Liver (tissue), 9 donors: ENCODE measurements around the gene UBE2U. TPM values are rescaled to one million over a fixed set of nuclear protein-coding genes. Genes with fewer than 3 reads are reported as not detected.

ENCODE experiments used
- DNase-seq: peaks from one replicate; pipeline ENCODE4 v3.0.0-alpha.2; 2017; ENCODE audit warnings: low spot score
- H3K27ac ChIP-seq, 2 donors: one replicate each; pipeline ENCODE4 v1.7.0; 2013; ENCODE audit warnings: inconsistent platforms in 2 of 2, low read length in 2 of 2, control low read depth in 1 of 2, low read depth in 1 of 2, mild to moderate bottlenecking in 1 of 2
- H3K27me3 ChIP-seq, 4 donors: one replicate each; pipeline versions ENCODE4 v1.6.1 to v1.7.0; 2013; ENCODE audit warnings: low read length in 3 of 4, inconsistent platforms in 1 of 4, mild to moderate bottlenecking in 1 of 4, moderate library complexity in 1 of 4; ENCODE audit not compliant: control insufficient read depth in 4 of 4, insufficient read depth in 4 of 4
- H3K36me3 ChIP-seq, 4 donors: one replicate each; pipeline versions ENCODE4 v1.6.1 to v1.7.0; 2013; ENCODE audit warnings: low read length in 3 of 4, mild to moderate bottlenecking in 3 of 4, low read depth in 1 of 4, moderate library complexity in 1 of 4; ENCODE audit not compliant: control insufficient read depth in 4 of 4, insufficient read depth in 3 of 4
- H3K4me1 ChIP-seq, 4 donors: one replicate each; pipeline versions ENCODE4 v1.6.1 to v1.7.0; 2013; ENCODE audit warnings: low read length in 3 of 4, mild to moderate bottlenecking in 3 of 4, moderate library complexity in 1 of 4; ENCODE audit not compliant: control insufficient read depth in 4 of 4, insufficient read depth in 4 of 4
- H3K4me3 ChIP-seq, 3 donors: one replicate each; pipeline versions ENCODE4 v1.6.1 to v1.7.0; 2013; ENCODE audit warnings: low read length in 3 of 3, control low read depth in 1 of 3, low read depth in 1 of 3, mild to moderate bottlenecking in 1 of 3
- H3K9ac ChIP-seq, 2 donors: one replicate each; pipeline ENCODE4 v1.7.0; 2013; ENCODE audit warnings: low read length in 2 of 2, mild to moderate bottlenecking in 2 of 2, moderate library complexity in 2 of 2, control low read depth in 1 of 2, low read depth in 1 of 2
- H3K9me3 ChIP-seq, 4 donors: one replicate each; pipeline versions ENCODE4 v1.6.1 to v1.7.0; 2013; ENCODE audit warnings: low read length in 3 of 4; ENCODE audit not compliant: control insufficient read depth in 4 of 4
- ATF3 ChIP-seq: IDR thresholded peaks from 2 replicates; pipeline ENCODE4 v1.6.1; 2016; ENCODE audit warnings: antibody characterized with exemption
- EGR1 ChIP-seq, 2 donors: IDR thresholded peaks; 2 replicates each; pipeline ENCODE4 v1.6.1; 2016 to 2018; ENCODE audit warnings: antibody characterized with exemption in 2 of 2, low read depth in 2 of 2
- FOXA2 ChIP-seq: IDR thresholded peaks from 2 replicates; pipeline ENCODE4 v1.6.1; 2016; ENCODE audit warnings: antibody characterized with exemption
- GABPA ChIP-seq, 2 donors: IDR thresholded peaks in 1 of 2; conservative IDR thresholded peaks in 1 of 2; 2 replicates each; pipeline ENCODE4 v1.6.1; 2016; ENCODE audit warnings: antibody characterized with exemption in 2 of 2, mild to moderate bottlenecking in 1 of 2, moderate library complexity in 1 of 2
- HNF4A ChIP-seq, 2 donors: conservative IDR thresholded peaks; 2 replicates each; pipeline ENCODE4 v1.6.1; 2016; ENCODE audit warnings: antibody characterized with exemption in 2 of 2, mild to moderate bottlenecking in 2 of 2
- HNF4G ChIP-seq: IDR thresholded peaks from 2 replicates; pipeline ENCODE4 v1.6.1; 2016; ENCODE audit warnings: antibody characterized with exemption
- NR2F2 ChIP-seq: IDR thresholded peaks from 2 replicates; pipeline ENCODE4 v1.6.1; 2016; ENCODE audit warnings: antibody characterized with exemption
- RAD21 ChIP-seq, 2 donors: IDR thresholded peaks; 2 replicates each; pipeline ENCODE4 v1.6.1; 2016; ENCODE audit warnings: antibody characterized with exemption in 2 of 2, mild to moderate bottlenecking in 2 of 2
- RXRA ChIP-seq, 2 donors: IDR thresholded peaks; 2 replicates each; pipeline ENCODE4 v1.6.1; 2017 to 2018; ENCODE audit warnings: antibody characterized with exemption in 2 of 2, mild to moderate bottlenecking in 1 of 2
- SP1 ChIP-seq: IDR thresholded peaks from 2 replicates; pipeline ENCODE4 v1.6.1; 2018; ENCODE audit warnings: antibody characterized with exemption, mild to moderate bottlenecking
- YY1 ChIP-seq: IDR thresholded peaks from 2 replicates; pipeline ENCODE4 v1.6.1; 2016; ENCODE audit warnings: antibody characterized with exemption, mild to moderate bottlenecking
- ZBTB33 ChIP-seq: IDR thresholded peaks from 2 replicates; pipeline ENCODE4 v1.6.1; 2016; ENCODE audit warnings: antibody characterized with exemption
- WGBS: extraction: QIAGEN DNeasy Blood & Tissue Kit; methylation state at CpG from one replicate; pipeline ENCODE4 v1.1.7; 2013; 5-methylcytosine and 5-hydroxymethylcytosine counted together
- polyA plus RNA-seq, 2 donors: library from polyadenylated mRNA; stranded (reverse) in 1 of 2; unstranded in 1 of 2; fragments of 200-250 nt in 1 of 2; fragments of >200 nt in 1 of 2; fragmentation: Nextera tagmentation in 1 of 2; extraction: Ambion mirVana in 1 of 2; gene quantifications; one replicate each; pipeline versions ENCODE4 v1.2.1 to v1.2.3, GENCODE V29; 2013 to 2015
- total RNA-seq, 2 donors: library from RNA; depleted of rRNA; stranded (reverse); fragments of >200 nt; gene quantifications; one replicate each; pipeline ENCODE4 v1.2.3, GENCODE V29; 2014
- TF ChIP-seq, protein P1 (sequence below): IDR thresholded peaks from 2 replicates; pipeline ENCODE4 v1.6.1; 2016; ENCODE audit warnings: antibody characterized with exemption
- TF ChIP-seq, protein P2 (sequence below): IDR thresholded peaks from 2 replicates; pipeline ENCODE4 v1.6.1; 2016; ENCODE audit warnings: antibody characterized with exemption, mild to moderate bottlenecking
- donor health status: healthy.
- donor health status: healthy.
- donor health status: healthy.
- donor health status: healthy.
- donor health status: healthy.

Gene UBE2U
- total and polyA plus RNA-seq, 4 donors = not detected

DNA sequence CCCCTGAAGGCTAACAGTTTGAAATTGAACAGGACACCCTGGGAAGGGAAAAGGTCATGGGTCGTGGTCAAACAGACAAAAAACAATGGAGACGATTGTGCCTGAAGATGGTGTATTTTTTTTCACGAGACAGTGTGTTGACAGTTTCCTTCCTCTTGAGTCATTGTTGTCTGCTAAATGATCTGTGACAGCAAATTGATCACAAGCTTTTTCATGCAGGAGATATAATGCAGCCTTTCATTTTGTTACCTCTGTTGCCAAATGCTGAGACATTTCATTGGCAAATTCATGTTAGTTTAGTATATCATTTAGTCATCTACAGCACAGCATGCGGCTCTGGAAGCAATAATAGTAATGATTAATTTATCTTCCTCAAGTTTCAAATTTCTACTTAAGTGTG lies 27.7 kb downstream of the UBE2U start:
- Histone ChIP-seq H3K27ac (no peak overlapping the region), H3K9ac (no peak overlapping the region), H3K4me1 (no peaks in the 10 kb centered on the region), H3K27me3 (peaks cover 0 to 5% (median 0%) of the 10 kb centered on the region in 4 donors), H3K4me3 (no peak overlapping the region), H3K36me3 (no peaks in the 10 kb centered on the region), H3K9me3 (no peaks in the 10 kb centered on the region)
- DNase-seq = no peak
- WGBS = 41% methylated on average over 4 of the region's 4 CpGs
- TF ChIP-seq FOXA2 = no peak
- TF ChIP-seq HNF4G = no peak
- TF ChIP-seq ATF3 = no peak
- no peak for TF ChIP-seq NR2F2
- no peak for TF ChIP-seq RXRA (IDR thresholded peaks at IDR 0.05)
- no peak for TF ChIP-seq GABPA (IDR thresholded peaks at IDR 0.05 in 1 of 2, conservative IDR thresholded peaks at IDR 0.05 in 1 of 2)
- TF ChIP-seq, protein P1, sequence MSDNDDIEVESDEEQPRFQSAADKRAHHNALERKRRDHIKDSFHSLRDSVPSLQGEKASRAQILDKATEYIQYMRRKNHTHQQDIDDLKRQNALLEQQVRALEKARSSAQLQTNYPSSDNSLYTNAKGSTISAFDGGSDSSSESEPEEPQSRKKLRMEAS = no peak
- TF ChIP-seq HNF4A (conservative IDR thresholded peaks at IDR 0.05) = no peak
- no peak for TF ChIP-seq SP1
- no peak for TF ChIP-seq YY1

GRCh38 chr1:64231654-64232053 lies 28.2 kb downstream of the UBE2U start:
- Histone ChIP-seq H3K9ac (no peak overlapping the region), H3K27me3 (peaks cover 0 to 10% (median 0%) of the 10 kb centered on the region in 4 donors), H3K4me3 (no peak overlapping the region), H3K36me3 (no peaks in the 10 kb centered on the region), H3K4me1 (no peaks in the 10 kb centered on the region), H3K9me3 (no peaks in the 10 kb centered on the region), H3K27ac (no peak overlapping the region)
- TF ChIP-seq RXRA (IDR thresholded peaks at IDR 0.05) = no peak
- TF ChIP-seq EGR1 (IDR thresholded peaks at IDR 0.05; ENCODE audit: low read depth in 2 of 2) = no peak
- no peak for DNase-seq

GRCh38 chr1:64234714-64235113 lies 31.3 kb downstream of the UBE2U start:
- H3K36me3 ChIP-seq = no peaks in the 10 kb centered on the region
- peaks cover 0 to 13% (median 0%) of the 10 kb centered on the region in 4 donors for H3K27me3 ChIP-seq
- no peak overlapping the region for H3K27ac ChIP-seq
- H3K4me3 ChIP-seq = no peak overlapping the region
- TF ChIP-seq ZBTB33 = no peak
- TF ChIP-seq, protein P1 = no peak
- TF ChIP-seq RAD21 (IDR thresholded peaks at IDR 0.05) = no peak
- H3K9me3 ChIP-seq = no peaks in the 10 kb centered on the region
- no peaks in the 10 kb centered on the region for H3K4me1 ChIP-seq
- H3K9ac ChIP-seq = no peak overlapping the region
- no peak for DNase-seq

GRCh38 chr1:64235181-64235580 lies 31.8 kb downstream of the UBE2U start:
- H3K36me3 ChIP-seq = no peaks in the 10 kb centered on the region
- no peaks in the 10 kb centered on the region for H3K9me3 ChIP-seq
- no peak overlapping the region for H3K27ac ChIP-seq
- peaks cover 0 to 13% (median 0%) of the 10 kb centered on the region in 4 donors for H3K27me3 ChIP-seq
- H3K4me3 ChIP-seq = no peak overlapping the region
- DNase-seq = no peak
- no peaks in the 10 kb centered on the region for H3K4me1 ChIP-seq
- H3K9ac ChIP-seq = no peak overlapping the region
- TF ChIP-seq FOXA2 (no peak), HNF4G (no peak), SP1 (no peak), ZBTB33 (no peak), EGR1 (IDR thresholded peaks at IDR 0.05; ENCODE audit: low read depth in 2 of 2) (no peak)
- TF ChIP-seq, protein P2, sequence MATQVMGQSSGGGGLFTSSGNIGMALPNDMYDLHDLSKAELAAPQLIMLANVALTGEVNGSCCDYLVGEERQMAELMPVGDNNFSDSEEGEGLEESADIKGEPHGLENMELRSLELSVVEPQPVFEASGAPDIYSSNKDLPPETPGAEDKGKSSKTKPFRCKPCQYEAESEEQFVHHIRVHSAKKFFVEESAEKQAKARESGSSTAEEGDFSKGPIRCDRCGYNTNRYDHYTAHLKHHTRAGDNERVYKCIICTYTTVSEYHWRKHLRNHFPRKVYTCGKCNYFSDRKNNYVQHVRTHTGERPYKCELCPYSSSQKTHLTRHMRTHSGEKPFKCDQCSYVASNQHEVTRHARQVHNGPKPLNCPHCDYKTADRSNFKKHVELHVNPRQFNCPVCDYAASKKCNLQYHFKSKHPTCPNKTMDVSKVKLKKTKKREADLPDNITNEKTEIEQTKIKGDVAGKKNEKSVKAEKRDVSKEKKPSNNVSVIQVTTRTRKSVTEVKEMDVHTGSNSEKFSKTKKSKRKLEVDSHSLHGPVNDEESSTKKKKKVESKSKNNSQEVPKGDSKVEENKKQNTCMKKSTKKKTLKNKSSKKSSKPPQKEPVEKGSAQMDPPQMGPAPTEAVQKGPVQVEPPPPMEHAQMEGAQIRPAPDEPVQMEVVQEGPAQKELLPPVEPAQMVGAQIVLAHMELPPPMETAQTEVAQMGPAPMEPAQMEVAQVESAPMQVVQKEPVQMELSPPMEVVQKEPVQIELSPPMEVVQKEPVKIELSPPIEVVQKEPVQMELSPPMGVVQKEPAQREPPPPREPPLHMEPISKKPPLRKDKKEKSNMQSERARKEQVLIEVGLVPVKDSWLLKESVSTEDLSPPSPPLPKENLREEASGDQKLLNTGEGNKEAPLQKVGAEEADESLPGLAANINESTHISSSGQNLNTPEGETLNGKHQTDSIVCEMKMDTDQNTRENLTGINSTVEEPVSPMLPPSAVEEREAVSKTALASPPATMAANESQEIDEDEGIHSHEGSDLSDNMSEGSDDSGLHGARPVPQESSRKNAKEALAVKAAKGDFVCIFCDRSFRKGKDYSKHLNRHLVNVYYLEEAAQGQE = no peak
